ENCODE results near the gene PLCB3.

GRCh38 chr11:64258946-64259532, 7.7 kb downstream of the PLCB3 start:
- TF ChIP-seq TAF1 (IDR thresholded peaks at IDR 0.05; ENCODE audit: low read depth, low read length) (no peak), POLR2A (IDR thresholded peaks at IDR 0.05; ENCODE audit: low read depth, low read length) (no peak)
